A549 (cell line): ENCODE results near the gene USP15.

ENCODE experiments used
- EP300 ChIP-seq, 2 experiments: fragments of >200 bp; sonication (Bioruptor Twin); formaldehyde crosslinking; IDR thresholded peaks; 2 replicates in 1 of 2; 3 replicates in 1 of 2; pipeline ENCODE4 v1.6.1; 2016 to 2017
- MYC ChIP-seq: IDR thresholded peaks from 2 replicates; pipeline ENCODE4 v1.6.1; 2012; ENCODE audit warnings: mild to moderate bottlenecking, inconsistent platforms, low read length, improper control_type of control experiment, borderline replicate concordance
- NPAS2 ChIP-seq: fragments of 250-450 bp; sonication (Bioruptor Pico); IDR thresholded peaks from 2 replicates; pipeline ENCODE4 v1.8.0; 2022; ENCODE audit warnings: mild to moderate bottlenecking, moderate library complexity, borderline replicate concordance
- PHF8 ChIP-seq: fragments of 200-600 bp; sonication (generic); IDR thresholded peaks from 2 replicates; pipeline ENCODE4 v1.6.1; 2016; ENCODE audit warnings: low read depth, mild to moderate bottlenecking, antibody characterized with exemption, moderate library complexity, borderline replicate concordance
- RAD21 ChIP-seq, 2 experiments: fragments of >200 bp in 1 of 2; sonication (Bioruptor Twin) in 1 of 2; formaldehyde crosslinking in 1 of 2; IDR thresholded peaks in 1 of 2; conservative IDR thresholded peaks in 1 of 2; 2 replicates in 1 of 2; 3 replicates in 1 of 2; pipeline ENCODE4 v1.6.1; 2012 to 2018; ENCODE audit warnings: inconsistent platforms in 1 of 2
- TF ChIP-seq, protein P1 (sequence below): fragments of 200-600 bp; sonication (generic); IDR thresholded peaks from 2 replicates; pipeline ENCODE4 v1.6.1; 2016; ENCODE audit warnings: antibody characterized with exemption, mild to moderate bottlenecking, moderate library complexity
- TF ChIP-seq, protein P2 (sequence below): fragments of >200 bp; sonication (Bioruptor Twin); formaldehyde crosslinking; IDR thresholded peaks from 3 replicates; pipeline ENCODE4 v1.5.1; 2016

GRCh38 chr12:62372825-62373224 is 112.6 kb downstream of the USP15 start:
- TF ChIP-seq, protein P1, sequence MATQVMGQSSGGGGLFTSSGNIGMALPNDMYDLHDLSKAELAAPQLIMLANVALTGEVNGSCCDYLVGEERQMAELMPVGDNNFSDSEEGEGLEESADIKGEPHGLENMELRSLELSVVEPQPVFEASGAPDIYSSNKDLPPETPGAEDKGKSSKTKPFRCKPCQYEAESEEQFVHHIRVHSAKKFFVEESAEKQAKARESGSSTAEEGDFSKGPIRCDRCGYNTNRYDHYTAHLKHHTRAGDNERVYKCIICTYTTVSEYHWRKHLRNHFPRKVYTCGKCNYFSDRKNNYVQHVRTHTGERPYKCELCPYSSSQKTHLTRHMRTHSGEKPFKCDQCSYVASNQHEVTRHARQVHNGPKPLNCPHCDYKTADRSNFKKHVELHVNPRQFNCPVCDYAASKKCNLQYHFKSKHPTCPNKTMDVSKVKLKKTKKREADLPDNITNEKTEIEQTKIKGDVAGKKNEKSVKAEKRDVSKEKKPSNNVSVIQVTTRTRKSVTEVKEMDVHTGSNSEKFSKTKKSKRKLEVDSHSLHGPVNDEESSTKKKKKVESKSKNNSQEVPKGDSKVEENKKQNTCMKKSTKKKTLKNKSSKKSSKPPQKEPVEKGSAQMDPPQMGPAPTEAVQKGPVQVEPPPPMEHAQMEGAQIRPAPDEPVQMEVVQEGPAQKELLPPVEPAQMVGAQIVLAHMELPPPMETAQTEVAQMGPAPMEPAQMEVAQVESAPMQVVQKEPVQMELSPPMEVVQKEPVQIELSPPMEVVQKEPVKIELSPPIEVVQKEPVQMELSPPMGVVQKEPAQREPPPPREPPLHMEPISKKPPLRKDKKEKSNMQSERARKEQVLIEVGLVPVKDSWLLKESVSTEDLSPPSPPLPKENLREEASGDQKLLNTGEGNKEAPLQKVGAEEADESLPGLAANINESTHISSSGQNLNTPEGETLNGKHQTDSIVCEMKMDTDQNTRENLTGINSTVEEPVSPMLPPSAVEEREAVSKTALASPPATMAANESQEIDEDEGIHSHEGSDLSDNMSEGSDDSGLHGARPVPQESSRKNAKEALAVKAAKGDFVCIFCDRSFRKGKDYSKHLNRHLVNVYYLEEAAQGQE = no peak
- TF ChIP-seq, protein P2, sequence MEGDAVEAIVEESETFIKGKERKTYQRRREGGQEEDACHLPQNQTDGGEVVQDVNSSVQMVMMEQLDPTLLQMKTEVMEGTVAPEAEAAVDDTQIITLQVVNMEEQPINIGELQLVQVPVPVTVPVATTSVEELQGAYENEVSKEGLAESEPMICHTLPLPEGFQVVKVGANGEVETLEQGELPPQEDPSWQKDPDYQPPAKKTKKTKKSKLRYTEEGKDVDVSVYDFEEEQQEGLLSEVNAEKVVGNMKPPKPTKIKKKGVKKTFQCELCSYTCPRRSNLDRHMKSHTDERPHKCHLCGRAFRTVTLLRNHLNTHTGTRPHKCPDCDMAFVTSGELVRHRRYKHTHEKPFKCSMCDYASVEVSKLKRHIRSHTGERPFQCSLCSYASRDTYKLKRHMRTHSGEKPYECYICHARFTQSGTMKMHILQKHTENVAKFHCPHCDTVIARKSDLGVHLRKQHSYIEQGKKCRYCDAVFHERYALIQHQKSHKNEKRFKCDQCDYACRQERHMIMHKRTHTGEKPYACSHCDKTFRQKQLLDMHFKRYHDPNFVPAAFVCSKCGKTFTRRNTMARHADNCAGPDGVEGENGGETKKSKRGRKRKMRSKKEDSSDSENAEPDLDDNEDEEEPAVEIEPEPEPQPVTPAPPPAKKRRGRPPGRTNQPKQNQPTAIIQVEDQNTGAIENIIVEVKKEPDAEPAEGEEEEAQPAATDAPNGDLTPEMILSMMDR = no peak
- no peak for TF ChIP-seq PHF8
- TF ChIP-seq NPAS2 (CRISPR knock-in tag) = no peak
- TF ChIP-seq MYC = no peak
- no peak for TF ChIP-seq EP300 (IDR thresholded peaks at IDR 0.05)
- TF ChIP-seq RAD21 (conservative IDR thresholded peaks at IDR 0.05 in 1 of 2, IDR thresholded peaks at IDR 0.05 in 1 of 2) = no peak
